OCI-LY3 (cell line): Measurements from ENCODE around the gene EIF1.

ENCODE experiments used
- H2AFZ ChIP-seq: fragments of 200-600, 300-600 bp; shearing (Covaris generic); 2 replicates; pipeline ENCODE4 v1.6.0; 2014; ENCODE audit warnings: antibody characterized with exemption, low read depth, low read length
- H3K27ac ChIP-seq: fragments of 200-600, 300-600 bp; sonication (generic); 2 replicates; pipeline ENCODE4 v1.5.1; 2014; ENCODE audit warnings: mild to moderate bottlenecking, low read length, moderate library complexity, mixed read lengths
- H3K27me3 ChIP-seq: fragments of 200-600, 300-600 bp; sonication (generic); 2 replicates; pipeline ENCODE4 v1.6.1; 2014; ENCODE audit warnings: low read depth, low read length, mixed read lengths
- H3K36me3 ChIP-seq: fragments of 200-600, 300-600 bp; sonication (generic); replicated peaks from 2 replicates; pipeline ENCODE3; 2014; ENCODE audit warnings: low read depth, low read length, mixed read lengths
- H3K4me1 ChIP-seq: fragments of 300-600, 200-600 bp; sonication (generic); 2 replicates; pipeline ENCODE4 v1.6.1; 2014; ENCODE audit warnings: low read length, mixed read lengths
- H3K4me2 ChIP-seq: fragments of 200-600, 300-600 bp; sonication (generic); 2 replicates; pipeline ENCODE4 v1.6.1; 2014; ENCODE audit warnings: low read length, mixed read lengths
- H3K4me3 ChIP-seq: fragments of 300-600, 200-600 bp; sonication (generic); 2 replicates; pipeline ENCODE4 v1.5.1; 2014; ENCODE audit warnings: antibody characterized with exemption, mild to moderate bottlenecking, low read length, moderate library complexity
- H3K79me2 ChIP-seq: fragments of 300-600, 200-600 bp; shearing (Covaris generic); 2 replicates; pipeline ENCODE4 v1.6.1; 2014; ENCODE audit warnings: mild to moderate bottlenecking, low read length, mixed read lengths
- H3K9ac ChIP-seq: fragments of 300-600, 200-600 bp; shearing (Covaris generic); 2 replicates; pipeline ENCODE4 v1.6.0; 2014; ENCODE audit warnings: mild to moderate bottlenecking, low read length, moderate library complexity
- H3K9me3 ChIP-seq: fragments of 200-600, 300-600 bp; shearing (Covaris generic); 2 replicates; pipeline ENCODE4 v1.6.1; 2014; ENCODE audit warnings: low read length, mixed read lengths; ENCODE audit not compliant: insufficient read depth
- H4K20me1 ChIP-seq: fragments of 200-600, 300-600 bp; sonication (generic); 2 replicates; pipeline ENCODE4 v1.6.1; 2016; ENCODE audit warnings: low read length, mixed read lengths; ENCODE audit not compliant: insufficient read depth
- EZH2phosphoT487 ChIP-seq: fragments of 200-600 bp; shearing (Covaris generic); IDR thresholded peaks from 2 replicates; pipeline ENCODE4 v1.6.1; 2018; ENCODE audit warnings: antibody characterized with exemption, mixed run types, low read depth
- TF ChIP-seq, protein P1 (sequence below): fragments of 200-600, 300-600 bp; sonication (generic); IDR thresholded peaks from 2 replicates; pipeline ENCODE4 v1.5.1; 2014; ENCODE audit warnings: antibody characterized with exemption, low read length, low read depth

EIF1 gene

DNA sequence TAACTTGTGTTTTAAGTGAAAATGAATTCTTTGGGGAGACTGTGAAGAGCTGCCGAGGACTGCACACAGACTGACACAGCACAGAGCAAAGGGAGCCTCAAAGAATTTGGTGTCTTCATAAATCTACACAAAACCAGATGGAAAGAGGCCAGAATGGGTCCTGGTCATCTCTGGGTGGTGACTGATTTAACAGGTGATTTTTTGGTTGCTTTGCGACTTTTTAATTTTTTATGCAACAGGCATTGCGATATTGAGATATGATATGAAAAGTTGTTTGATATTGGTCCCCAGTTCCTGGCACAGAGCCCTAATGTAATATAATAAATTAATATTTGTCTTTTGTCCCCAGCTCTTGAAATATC lies 12.6 kb upstream of the EIF1 start:
- H3K9me3 ChIP-seq, result no peaks in the 10 kb centered on the region
- H3K4me2 ChIP-seq, result peak overlapping the region; percentile 94
- TF ChIP-seq, protein P1, sequence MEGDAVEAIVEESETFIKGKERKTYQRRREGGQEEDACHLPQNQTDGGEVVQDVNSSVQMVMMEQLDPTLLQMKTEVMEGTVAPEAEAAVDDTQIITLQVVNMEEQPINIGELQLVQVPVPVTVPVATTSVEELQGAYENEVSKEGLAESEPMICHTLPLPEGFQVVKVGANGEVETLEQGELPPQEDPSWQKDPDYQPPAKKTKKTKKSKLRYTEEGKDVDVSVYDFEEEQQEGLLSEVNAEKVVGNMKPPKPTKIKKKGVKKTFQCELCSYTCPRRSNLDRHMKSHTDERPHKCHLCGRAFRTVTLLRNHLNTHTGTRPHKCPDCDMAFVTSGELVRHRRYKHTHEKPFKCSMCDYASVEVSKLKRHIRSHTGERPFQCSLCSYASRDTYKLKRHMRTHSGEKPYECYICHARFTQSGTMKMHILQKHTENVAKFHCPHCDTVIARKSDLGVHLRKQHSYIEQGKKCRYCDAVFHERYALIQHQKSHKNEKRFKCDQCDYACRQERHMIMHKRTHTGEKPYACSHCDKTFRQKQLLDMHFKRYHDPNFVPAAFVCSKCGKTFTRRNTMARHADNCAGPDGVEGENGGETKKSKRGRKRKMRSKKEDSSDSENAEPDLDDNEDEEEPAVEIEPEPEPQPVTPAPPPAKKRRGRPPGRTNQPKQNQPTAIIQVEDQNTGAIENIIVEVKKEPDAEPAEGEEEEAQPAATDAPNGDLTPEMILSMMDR, result no peak
- no peak for TF ChIP-seq EZH2phosphoT487
- peak overlapping the region; percentile 76 for H3K9ac ChIP-seq
- peak overlapping the region; percentile 91 for H3K27ac ChIP-seq
- H3K4me3 ChIP-seq, result peak overlapping the region; percentile 71
- no peaks in the 10 kb centered on the region for H4K20me1 ChIP-seq
- no peaks in the 10 kb centered on the region for H3K27me3 ChIP-seq
- no peaks in the 10 kb centered on the region for H3K79me2 ChIP-seq
- H3K4me1 ChIP-seq, result peaks cover 65% of the 10 kb centered on the region
- peak overlapping the region; percentile 72 for H2AFZ ChIP-seq
- H3K36me3 ChIP-seq, result no peaks in the 10 kb centered on the region

DNA sequence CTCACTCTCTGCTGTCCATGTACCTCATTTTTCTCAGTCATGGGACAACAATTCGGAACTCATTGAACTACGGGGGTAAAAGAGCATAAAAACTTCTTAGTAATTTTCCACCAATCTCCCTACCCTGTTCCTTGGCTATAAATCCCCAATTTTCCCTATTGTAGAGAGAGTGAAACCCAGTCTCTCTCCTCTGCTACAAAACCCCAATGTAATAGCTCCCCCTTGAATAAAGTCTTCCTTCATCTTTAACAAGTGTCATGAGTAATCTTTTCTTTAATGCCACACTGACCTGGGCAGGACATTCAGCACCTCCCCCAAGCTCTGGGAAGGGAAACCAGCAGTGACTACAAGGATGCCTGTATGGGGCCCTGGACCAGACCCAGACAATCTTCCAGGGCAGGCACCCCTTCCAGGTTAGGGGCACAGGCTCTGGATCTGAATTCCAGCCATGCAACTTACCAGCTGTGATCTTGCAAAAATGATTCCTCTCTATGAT lies 10.2 kb upstream of the EIF1 start:
- H3K9ac ChIP-seq, result peak overlapping the region; percentile 52
- peak overlapping the region; percentile 52 for H3K27ac ChIP-seq
- TF ChIP-seq EZH2phosphoT487, result no peak
- TF ChIP-seq, protein P1, result no peak
- H3K4me2 ChIP-seq, result peak overlapping the region; percentile 85
- H3K36me3 ChIP-seq, result no peaks in the 10 kb centered on the region
- H3K4me1 ChIP-seq, result peaks cover 57% of the 10 kb centered on the region
- peak overlapping the region; percentile 63 for H3K4me3 ChIP-seq
- no peaks in the 10 kb centered on the region for H4K20me1 ChIP-seq
- H3K9me3 ChIP-seq, result no peaks in the 10 kb centered on the region
- H3K79me2 ChIP-seq, result no peaks in the 10 kb centered on the region
- peak overlapping the region; percentile 80 for H2AFZ ChIP-seq
- no peaks in the 10 kb centered on the region for H3K27me3 ChIP-seq

DNA sequence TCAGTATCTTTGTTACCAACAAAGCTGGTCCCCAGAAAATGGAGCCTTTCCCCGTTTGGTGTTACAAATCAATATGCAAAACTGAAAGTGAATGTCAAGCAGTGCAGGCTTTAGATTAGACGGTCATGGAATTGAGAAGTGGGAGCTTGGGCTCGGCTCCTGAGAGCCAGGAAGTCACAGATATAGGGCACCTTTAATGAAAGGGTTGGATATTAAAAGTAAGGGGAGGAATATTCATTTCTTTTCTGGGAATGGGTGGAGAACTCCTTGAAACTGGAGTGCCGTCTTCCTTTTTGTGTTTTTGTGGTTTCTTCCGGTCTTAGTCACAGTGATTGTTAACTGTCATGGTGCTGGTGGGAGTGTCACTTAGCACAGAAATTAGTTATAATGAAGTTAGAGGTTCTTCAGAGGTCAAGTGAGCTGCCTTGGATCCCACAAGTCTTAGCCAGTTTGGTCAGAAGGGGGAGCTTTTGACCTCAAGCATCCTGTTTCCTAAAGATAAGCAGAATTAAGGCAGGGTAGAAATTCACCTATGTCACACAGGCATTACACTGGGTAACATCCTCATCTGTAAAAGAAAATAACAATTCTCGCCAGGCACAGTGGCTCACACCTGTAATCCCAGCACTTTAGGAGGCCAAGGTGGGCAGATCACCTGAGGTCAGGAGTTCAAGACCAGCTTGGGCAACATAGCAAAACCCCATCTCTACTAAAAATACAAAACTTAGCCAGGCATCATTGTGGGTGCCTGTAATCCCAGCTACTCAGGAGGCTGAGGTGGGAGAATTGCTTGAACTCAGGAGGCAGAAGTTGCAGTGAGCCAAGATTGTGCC lies 9.6 kb upstream of the EIF1 start:
- H3K9me3 ChIP-seq, result no peaks in the 10 kb centered on the region
- TF ChIP-seq EZH2phosphoT487, result no peak
- TF ChIP-seq, protein P1, result peak; percentile 46
- H3K79me2 ChIP-seq, result no peaks in the 10 kb centered on the region
- no peaks in the 10 kb centered on the region for H3K27me3 ChIP-seq
- H3K4me1 ChIP-seq, result peaks cover 51% of the 10 kb centered on the region
- no peaks in the 10 kb centered on the region for H3K36me3 ChIP-seq
- peak overlapping the region; percentile 80 for H2AFZ ChIP-seq
- peak overlapping the region; percentile 52 for H3K27ac ChIP-seq
- H3K4me2 ChIP-seq, result peak overlapping the region; percentile 85
- H4K20me1 ChIP-seq, result no peaks in the 10 kb centered on the region
- peak overlapping the region; percentile 63 for H3K4me3 ChIP-seq
- peak overlapping the region; percentile 52 for H3K9ac ChIP-seq

DNA sequence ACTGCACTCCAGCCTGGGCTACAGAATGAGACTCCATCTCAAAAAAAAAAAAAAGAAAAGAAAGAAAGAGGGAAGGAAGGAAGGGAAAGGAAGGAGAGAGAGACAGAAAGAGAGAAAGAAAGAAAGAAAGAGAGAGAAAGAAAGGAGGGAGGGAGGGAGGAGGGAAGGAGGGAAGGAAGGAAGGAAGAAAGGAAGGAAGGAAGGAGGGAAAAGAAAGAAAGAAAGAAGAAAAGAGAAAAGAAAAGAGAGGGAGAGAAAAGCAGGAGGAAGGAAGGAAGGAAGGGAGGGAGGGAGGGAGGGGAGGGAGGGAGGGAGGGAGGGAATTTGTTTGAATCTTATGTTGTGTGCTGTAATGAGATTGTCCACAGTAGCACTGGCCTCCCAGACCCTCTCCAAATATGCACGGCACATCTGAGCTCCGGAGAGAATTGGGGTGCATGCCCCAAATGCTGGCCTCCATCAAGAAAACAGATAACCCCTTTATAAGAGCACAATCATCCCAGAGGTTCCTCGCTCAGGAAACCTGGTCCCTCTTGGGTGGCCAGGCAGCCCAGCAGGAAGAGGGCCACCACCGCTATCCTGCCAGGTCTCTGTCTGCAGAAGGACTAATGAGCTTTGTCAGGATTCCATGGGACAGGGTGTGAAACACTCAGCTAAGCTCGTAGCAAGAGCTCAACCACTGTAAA lies 8.8 kb upstream of the EIF1 start:
- Histone ChIP-seq H4K20me1 (no peaks in the 10 kb centered on the region), H3K27me3 (no peaks in the 10 kb centered on the region), H3K9me3 (no peaks in the 10 kb centered on the region), H3K4me3 (no peak overlapping the region), H3K4me1 (peaks cover 45% of the 10 kb centered on the region), H2AFZ (no peak overlapping the region), H3K4me2 (no peak overlapping the region), H3K79me2 (no peaks in the 10 kb centered on the region), H3K9ac (no peak overlapping the region), H3K36me3 (no peaks in the 10 kb centered on the region), H3K27ac (no peak overlapping the region)
- no peak for TF ChIP-seq EZH2phosphoT487
- TF ChIP-seq, protein P1, result no peak
